VCaP (cell line): ENCODE data around the gene DLL1.

Experiments used
- H3K27ac ChIP-seq: fragments of 450-650 bp; 2 replicates; pipeline ENCODE4 v1.5.1; 2017
- TF ChIP-seq, protein P1 (sequence below): fragments of 450-650 bp; conservative IDR thresholded peaks from 2 replicates; pipeline ENCODE4 v1.5.1; 2017; ENCODE audit warnings: mild to moderate bottlenecking, moderate library complexity

DLL1 gene

DNA sequence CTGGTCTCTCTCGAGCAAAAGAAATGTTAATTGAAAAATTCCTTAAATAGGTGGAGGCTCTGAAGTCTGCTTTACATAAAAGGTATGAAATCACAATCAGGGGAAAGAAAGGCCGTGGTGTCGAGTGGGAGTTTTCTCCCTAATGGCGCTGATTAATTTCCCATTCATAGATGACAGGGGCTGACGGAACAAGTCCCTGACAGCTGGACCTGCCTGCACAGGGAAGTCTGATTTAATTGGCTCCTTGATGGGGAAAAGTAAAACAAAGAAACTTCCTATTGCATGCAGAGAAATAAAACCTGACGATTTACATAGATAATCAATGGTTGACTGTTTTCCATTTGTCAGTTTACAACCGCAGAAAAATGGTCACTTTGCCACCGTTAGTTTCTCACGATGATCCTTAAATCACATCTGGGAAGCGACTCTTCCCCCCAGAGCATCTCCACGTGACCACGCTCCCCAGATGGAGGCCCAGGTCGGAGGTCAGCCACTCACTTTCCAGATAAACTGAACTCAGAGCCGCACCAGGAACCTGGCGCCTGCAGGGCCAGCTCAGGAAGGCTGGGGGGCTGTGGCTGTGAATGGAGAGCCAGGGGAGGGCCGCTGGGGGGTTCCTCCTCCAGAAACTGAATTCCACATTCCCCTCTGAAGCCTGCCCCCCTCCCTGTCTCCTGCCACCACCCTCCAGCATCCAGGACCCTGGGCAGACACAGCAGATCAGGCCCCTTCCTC lies 55.3 kb downstream of the DLL1 start:
- TF ChIP-seq, protein P1, sequence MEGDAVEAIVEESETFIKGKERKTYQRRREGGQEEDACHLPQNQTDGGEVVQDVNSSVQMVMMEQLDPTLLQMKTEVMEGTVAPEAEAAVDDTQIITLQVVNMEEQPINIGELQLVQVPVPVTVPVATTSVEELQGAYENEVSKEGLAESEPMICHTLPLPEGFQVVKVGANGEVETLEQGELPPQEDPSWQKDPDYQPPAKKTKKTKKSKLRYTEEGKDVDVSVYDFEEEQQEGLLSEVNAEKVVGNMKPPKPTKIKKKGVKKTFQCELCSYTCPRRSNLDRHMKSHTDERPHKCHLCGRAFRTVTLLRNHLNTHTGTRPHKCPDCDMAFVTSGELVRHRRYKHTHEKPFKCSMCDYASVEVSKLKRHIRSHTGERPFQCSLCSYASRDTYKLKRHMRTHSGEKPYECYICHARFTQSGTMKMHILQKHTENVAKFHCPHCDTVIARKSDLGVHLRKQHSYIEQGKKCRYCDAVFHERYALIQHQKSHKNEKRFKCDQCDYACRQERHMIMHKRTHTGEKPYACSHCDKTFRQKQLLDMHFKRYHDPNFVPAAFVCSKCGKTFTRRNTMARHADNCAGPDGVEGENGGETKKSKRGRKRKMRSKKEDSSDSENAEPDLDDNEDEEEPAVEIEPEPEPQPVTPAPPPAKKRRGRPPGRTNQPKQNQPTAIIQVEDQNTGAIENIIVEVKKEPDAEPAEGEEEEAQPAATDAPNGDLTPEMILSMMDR = no peak

DNA sequence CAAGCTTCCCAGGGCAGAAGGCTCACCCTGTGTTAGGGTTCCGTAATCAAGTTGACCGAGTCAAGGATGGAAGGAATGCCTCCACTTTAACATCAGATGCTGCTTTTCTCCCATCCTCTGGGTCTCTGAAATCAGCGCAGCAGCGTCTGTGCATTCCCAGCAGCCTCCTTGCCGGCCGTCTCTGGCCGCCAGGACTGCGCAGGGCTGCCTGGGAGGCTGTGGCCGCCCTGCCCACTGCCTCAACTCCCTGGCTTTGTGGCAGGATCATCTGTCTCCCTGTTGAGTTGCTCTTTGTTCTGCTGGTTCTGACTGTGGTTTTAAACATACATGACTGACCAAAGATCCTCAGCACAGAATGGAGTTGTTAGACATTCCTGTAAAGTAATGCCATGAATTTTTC lies 56.5 kb downstream of the DLL1 start:
- TF ChIP-seq, protein P1 = no peak
- no peak overlapping the region for H3K27ac ChIP-seq

More for the DNA sequence above, 55.3 kb downstream of the DLL1 start:
- no peak overlapping the region for H3K27ac ChIP-seq

DNA sequence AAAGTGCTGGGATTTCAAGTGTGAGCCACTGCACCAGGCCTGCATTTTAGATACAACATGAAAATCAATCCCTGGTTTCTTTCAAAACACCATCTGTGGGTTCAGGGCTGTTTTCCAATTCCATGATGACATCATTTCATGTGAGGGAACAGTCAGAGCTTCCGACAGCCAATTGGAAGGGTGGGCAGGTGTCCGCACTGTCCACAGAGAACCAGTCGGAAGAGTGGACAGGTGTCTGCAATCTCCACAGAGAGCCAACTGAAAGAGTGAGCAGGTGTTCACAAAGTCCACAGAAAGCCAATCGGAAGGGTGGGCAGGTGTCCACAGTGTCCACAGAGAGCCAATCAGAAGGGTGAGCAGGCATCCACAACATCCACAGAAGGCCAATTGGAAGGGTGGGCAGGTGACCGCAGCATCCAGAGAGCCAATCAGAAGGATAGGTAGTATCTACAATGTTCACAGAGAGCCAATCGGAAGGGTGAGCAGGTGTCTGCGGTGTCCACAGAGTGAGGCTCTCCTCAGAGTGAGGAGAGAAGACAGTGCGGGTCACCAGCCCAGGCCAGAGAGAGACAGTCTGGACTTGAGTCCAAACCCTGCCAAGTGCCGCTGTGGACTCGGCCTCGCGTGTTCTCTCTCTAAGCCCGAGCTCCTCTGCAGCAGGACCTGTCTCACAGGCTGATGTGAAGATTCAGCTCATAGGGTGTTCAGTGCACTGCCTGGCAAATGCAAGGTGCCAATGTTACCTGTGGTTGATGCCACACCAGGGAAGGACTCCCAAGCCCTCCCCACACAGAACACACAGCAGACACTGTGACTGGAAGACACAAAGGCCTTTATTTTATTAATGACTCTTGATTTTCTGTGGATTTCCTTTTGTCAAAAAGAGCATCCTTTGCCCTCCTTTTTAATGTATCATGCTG lies 57.3 kb downstream of the DLL1 start:
- TF ChIP-seq, protein P1 = no peak
- no peak overlapping the region for H3K27ac ChIP-seq
